Measurements from ENCODE around the gene AHCYL2.
A peak's percentile ranks its signal among the peaks of the same experiment; 100 is the strongest.

- TF ChIP-seq CTCF (IDR thresholded peaks at IDR 0.05) (peak; percentile 88 to 94 (median 90)), POLR2AphosphoS5 (IDR thresholded peaks at IDR 0.05) (no peak), EP300 (IDR thresholded peaks at IDR 0.05; ENCODE audit: low read depth) (no peak)
Measured at GRCh38 chr7:129218514-129219062, 6.2 kb upstream of the AHCYL2 start.
